Brain pericyte (primary cell): ENCODE data around the gene SARDH.

Source experiments
- DNase-seq: peaks from one replicate; pipeline ENCODE4 v3.0.0-alpha.2; 2012; ENCODE audit warnings: low read depth, low spot score

Gene SARDH

GRCh38 chr9:133737774-133738639 is at the start of gene SARDH:
SARDH (minus strand) TSS chr9:133738352; CDS start chr9:133734173, 4,179 bp downstream.
- no peak for DNase-seq

- no peak for DNase-seq
These were observed 49.5 kb upstream of the SARDH start for GRCh38 chr9:133787754-133788025.

- DNase-seq, result no peak
These were observed 49.0 kb upstream of the SARDH start for GRCh38 chr9:133786907-133787753.

GRCh38 chr9:133786371-133786753 is 48.2 kb upstream of the SARDH start:
- no peak for DNase-seq

GRCh38 chr9:133785753-133786370 is 47.7 kb upstream of the SARDH start:
- DNase-seq, result no peak

GRCh38 chr9:133784731-133785561 is 46.8 kb upstream of the SARDH start:
- no peak for DNase-seq

- no peak for DNase-seq
These were observed 45.2 kb upstream of the SARDH start for GRCh38 chr9:133783331-133783731.

GRCh38 chr9:133782157-133783130 is 44.3 kb upstream of the SARDH start:
- DNase-seq, result no peak

GRCh38 chr9:133781828-133782135 is 43.6 kb upstream of the SARDH start:
- no peak for DNase-seq

- no peak for DNase-seq
These were observed 43.0 kb upstream of the SARDH start for GRCh38 chr9:133780962-133781827.

- no peak for DNase-seq
These were observed 42.3 kb upstream of the SARDH start for GRCh38 chr9:133780404-133780945.

GRCh38 chr9:133779516-133780403 is 41.6 kb upstream of the SARDH start:
- DNase-seq, result no peak

- DNase-seq, result no peak
These were observed 40.9 kb upstream of the SARDH start for GRCh38 chr9:133779081-133779480.

- DNase-seq, result no peak
These were observed 40.3 kb upstream of the SARDH start for GRCh38 chr9:133778336-133779013.

- no peak for DNase-seq
These were observed 39.7 kb upstream of the SARDH start for GRCh38 chr9:133777871-133778270.

GRCh38 chr9:133777068-133777791 is 39.1 kb upstream of the SARDH start:
- no peak for DNase-seq
